ENCODE data around the gene ACSF2.

Gene ACSF2

GRCh38 chr17:50514936-50515702 is 89.1 kb downstream of the ACSF2 start:
- TF ChIP-seq, protein P1, sequence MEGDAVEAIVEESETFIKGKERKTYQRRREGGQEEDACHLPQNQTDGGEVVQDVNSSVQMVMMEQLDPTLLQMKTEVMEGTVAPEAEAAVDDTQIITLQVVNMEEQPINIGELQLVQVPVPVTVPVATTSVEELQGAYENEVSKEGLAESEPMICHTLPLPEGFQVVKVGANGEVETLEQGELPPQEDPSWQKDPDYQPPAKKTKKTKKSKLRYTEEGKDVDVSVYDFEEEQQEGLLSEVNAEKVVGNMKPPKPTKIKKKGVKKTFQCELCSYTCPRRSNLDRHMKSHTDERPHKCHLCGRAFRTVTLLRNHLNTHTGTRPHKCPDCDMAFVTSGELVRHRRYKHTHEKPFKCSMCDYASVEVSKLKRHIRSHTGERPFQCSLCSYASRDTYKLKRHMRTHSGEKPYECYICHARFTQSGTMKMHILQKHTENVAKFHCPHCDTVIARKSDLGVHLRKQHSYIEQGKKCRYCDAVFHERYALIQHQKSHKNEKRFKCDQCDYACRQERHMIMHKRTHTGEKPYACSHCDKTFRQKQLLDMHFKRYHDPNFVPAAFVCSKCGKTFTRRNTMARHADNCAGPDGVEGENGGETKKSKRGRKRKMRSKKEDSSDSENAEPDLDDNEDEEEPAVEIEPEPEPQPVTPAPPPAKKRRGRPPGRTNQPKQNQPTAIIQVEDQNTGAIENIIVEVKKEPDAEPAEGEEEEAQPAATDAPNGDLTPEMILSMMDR (conservative IDR thresholded peaks at IDR 0.05; ENCODE audit: low read depth, low read length), result no peak
- H3K4me3 ChIP-seq (ENCODE audit: low read depth, low read length), result no peak overlapping the region
- DNase-seq (ENCODE audit: low read depth), result peak; percentile 41

DNA sequence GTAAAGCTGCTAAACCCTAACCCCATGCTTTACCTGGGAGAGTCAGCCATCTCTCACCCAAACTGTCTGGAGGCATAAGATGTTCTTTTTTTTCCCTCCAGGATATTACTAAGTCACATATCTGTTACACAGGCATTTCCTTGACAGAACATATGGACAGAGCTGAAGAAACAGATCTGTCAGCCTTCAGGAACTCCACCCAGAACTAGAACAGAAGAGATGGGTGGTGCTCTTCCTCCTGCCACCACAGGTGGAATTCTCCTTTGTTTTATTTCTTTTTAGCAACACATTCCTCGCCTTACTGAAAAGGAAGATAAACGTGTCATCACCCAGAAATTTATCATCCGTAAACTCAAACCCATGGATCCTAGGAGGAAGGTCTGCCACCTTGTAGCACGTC is 91.0 kb downstream of the ACSF2 start:
- no peak for DNase-seq (ENCODE audit: low read depth)
- no peak overlapping the region for H3K4me3 ChIP-seq (ENCODE audit: low read depth, low read length)
- TF ChIP-seq, protein P1 (conservative IDR thresholded peaks at IDR 0.05; ENCODE audit: low read depth, low read length), result no peak

GRCh38 chr17:50517504-50518383 is 91.7 kb downstream of the ACSF2 start:
- no peak for DNase-seq (ENCODE audit: low read depth)
- no peak overlapping the region for H3K4me3 ChIP-seq (ENCODE audit: low read depth, low read length)
- TF ChIP-seq, protein P1 (conservative IDR thresholded peaks at IDR 0.05; ENCODE audit: low read depth, low read length), result no peak

- peak; percentile 84 for DNase-seq (ENCODE audit: low read depth)
- TF ChIP-seq, protein P1 (conservative IDR thresholded peaks at IDR 0.05; ENCODE audit: low read depth, low read length), result no peak
- no peak overlapping the region for H3K4me3 ChIP-seq (ENCODE audit: low read depth, low read length)
Measured at GRCh38 chr17:50518384-50519023, 92.5 kb downstream of the ACSF2 start.

GRCh38 chr17:50519141-50519834 is 93.3 kb downstream of the ACSF2 start:
- no peak overlapping the region for H3K4me3 ChIP-seq (ENCODE audit: low read depth, low read length)
- TF ChIP-seq, protein P1 (conservative IDR thresholded peaks at IDR 0.05; ENCODE audit: low read depth, low read length), result no peak
- DNase-seq (ENCODE audit: low read depth), result no peak

- no peak for DNase-seq (ENCODE audit: low read depth)
- no peak overlapping the region for H3K4me3 ChIP-seq (ENCODE audit: low read depth, low read length)
- TF ChIP-seq, protein P1 (conservative IDR thresholded peaks at IDR 0.05; ENCODE audit: low read depth, low read length), result no peak
Measured at GRCh38 chr17:50520483-50520882, 94.5 kb downstream of the ACSF2 start.
